ENCODE measurements around the gene PIK3C2G.

GRCh38 chr12:18221726-18222125 is 39.6 kb upstream of the PIK3C2G start:
- TF ChIP-seq CTCF (IDR thresholded peaks at IDR 0.05) (no peak), POLR2A (IDR thresholded peaks at IDR 0.05) (no peak)

All from testis (tissue), 2 donors.